Kasumi-1 (cell line): ENCODE results near the gene TRIM29.

Experiments
- DNase-seq, 2 experiments: peaks; one replicate each; lab custom pipeline; 2025; lab: John Stamatoyannopoulos, UW

Gene TRIM29

DNA sequence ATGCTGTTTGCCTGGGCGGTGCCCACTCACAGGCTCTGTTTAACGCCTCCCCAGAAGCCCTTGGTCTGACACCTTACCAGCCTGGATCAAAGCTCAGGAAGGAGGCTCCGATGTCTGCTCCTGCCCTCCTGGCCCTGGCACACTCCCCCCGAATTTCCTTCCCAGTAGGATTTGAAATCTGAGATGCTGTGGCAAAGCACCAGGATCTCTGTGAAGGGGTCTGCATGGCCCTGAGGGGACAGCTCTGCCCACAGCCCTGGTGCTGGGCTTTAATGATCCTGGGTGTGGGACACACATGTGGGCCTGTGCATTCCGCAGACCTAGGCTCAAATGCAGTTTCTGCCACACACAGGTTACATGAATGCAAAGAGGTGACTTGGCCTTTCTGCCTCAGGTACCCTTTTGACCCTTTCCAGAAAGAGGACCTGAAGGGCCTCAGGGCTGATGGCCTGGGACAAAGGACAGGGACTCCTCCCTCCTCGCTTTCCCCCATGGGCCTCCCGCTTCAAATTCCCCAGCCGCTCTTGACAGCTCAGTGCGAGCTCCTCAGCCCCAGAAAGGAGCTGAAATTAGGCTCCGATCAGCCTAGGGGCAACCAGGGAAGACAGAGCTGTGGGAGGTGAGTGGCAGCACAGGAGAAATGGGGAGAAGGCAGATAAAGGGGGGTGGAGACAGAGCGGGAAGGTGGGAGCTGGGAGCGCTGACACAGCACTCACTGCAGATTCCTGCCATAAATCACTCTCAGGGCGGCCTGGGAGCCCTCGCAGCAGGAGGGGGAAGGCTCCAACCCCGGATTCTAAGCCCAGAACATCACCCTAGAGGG lies 41.3 kb downstream of the TRIM29 start:
- DNase-seq = no peak

DNA sequence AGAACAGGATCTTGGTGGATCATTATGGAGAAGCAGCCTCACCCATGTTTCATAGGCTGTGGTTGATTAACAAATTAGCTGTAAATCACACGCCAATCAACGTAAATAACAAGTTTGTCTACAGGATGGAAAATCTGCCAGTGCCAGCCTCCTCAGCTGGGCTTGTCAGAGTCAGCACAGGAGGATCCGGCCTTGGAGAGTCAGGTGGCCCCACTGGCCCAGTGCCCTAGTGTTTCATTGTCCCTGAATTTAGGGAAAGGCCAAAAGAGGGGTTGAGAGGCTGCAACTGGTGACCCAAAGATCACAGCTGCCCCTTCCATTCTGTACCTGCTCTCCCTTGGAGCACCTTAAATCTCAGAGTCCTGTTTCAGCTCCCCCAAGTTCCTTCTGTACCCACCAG lies 42.4 kb downstream of the TRIM29 start:
- DNase-seq = no peak

DNA sequence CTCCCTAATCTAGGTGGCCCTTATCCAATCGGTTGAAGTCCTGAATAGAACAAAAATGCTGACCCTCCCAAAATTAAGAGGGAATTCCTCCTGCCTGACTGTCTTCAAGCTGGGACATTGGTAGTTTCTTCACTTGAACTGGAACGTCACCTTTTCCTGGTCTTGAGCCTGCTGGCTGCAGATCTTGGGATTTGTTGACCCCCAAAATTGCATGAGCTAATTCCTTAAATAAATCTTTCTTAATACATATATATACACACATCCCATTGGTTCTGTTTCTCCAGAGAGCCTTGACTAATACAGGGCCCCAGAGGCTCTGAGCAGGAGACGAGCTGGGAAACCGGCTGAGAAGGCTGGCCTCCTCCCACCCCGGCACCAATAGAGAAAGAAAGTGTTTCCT lies 46.2 kb downstream of the TRIM29 start:
- no peak for DNase-seq

DNA sequence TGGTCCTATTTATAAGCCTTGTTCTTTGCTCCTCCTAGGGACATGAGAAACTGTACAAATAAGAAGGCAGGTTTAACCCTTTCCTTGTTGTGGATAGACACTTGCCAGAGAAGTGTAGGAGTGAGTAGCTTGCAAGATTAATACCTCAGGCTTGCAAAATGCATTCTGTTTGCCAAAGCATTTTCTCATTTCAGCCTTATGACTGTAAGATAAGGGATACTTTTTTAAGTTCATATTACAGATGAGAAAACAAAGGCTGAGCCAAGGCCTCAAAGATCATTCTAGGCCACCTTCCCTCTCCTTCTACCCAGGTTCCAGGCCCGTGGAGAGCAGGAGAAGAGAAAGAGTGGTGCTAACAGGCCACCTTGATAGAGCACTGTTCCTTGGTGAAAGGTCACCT lies 46.8 kb downstream of the TRIM29 start:
- DNase-seq = no peak

GRCh38 chr11:120090411-120090810 lies 47.5 kb downstream of the TRIM29 start:
- no peak for DNase-seq

DNA sequence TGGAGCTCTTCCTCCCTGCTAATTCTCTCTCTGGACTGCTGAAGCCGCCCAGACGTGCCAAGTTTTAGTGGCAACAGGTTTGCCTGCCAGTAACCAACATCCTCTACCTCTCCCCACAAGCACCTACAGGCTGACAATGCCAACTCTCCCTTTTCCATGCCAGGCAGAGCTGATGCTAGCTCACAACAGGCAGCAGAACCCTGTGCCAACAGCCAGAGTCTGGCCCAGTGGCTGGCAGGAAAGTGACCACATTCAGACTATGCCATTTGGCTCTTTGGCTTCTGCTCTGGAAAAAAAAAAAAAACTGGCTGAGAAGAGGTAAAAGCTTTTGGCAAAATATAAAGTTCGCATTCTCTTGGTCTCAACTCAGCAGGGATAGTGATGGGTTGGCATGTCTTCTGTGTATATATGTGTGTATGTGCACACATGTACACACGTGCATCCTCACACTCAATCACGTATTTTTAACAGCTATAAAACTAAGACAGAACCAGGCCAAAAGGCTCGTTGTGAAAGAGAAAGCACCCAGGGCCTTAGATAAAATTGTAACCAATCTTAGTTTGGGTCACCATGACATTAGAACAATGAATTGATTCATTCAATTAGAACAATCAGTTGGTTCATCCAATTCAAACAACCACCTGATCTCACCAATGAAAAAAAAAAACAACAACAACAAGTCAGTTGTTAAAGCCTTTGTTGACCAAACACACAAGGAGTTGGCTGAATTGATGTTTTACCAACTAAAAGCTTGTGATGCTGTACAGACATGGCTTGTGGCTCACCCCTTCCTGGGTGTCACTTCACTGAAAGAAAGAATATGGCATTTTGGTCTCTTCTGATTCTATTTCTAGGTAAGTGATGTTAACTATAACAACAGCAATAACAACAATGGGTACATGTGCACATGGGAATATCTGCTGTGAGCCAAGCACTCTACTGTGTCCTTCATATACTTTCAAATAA lies 48.6 kb downstream of the TRIM29 start:
- DNase-seq = no peak

DNA sequence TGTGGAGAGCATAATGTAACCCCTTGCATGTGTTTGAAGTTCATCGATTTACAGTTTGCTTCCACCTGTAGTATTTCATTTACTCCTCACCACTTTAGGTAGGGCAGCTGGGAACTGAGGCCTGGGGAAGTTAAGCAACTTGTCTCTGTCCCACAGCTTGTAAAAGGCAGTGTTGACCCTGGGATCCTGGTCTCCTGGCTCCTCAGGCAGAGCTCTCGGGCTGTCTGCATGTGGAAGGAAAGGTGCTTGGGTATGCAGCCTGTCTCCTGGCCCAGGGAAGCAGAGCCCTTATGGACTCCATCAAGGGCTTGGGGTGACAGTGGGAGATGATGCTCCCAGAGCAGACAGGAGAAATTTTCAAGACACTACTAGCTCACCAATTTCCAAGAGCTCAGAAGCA lies 49.9 kb downstream of the TRIM29 start:
- DNase-seq = no peak

DNA sequence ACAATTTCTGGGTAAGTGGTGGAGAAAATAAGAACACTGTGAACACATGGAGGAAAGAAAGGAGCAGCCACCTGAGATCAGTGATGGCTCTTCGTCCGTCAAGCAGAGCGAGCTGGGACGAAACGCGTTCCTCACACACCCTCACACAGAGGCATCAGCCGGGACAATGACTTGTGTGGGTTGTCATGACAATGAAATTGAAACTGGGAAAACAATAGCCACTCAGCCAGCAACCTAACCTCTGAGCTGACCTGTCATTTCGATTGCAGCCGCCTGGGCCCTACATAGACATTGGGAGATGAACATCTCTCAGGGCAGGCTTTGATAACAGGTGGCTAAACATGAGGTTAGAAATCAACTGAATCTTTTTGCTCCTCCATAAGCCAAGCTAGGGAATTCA lies 51.3 kb downstream of the TRIM29 start:
- no peak for DNase-seq

- peak; percentile 11 to 23 for DNase-seq
Observed at GRCh38 chr11:120079750-120080610, 57.9 kb downstream of the TRIM29 start.

DNA sequence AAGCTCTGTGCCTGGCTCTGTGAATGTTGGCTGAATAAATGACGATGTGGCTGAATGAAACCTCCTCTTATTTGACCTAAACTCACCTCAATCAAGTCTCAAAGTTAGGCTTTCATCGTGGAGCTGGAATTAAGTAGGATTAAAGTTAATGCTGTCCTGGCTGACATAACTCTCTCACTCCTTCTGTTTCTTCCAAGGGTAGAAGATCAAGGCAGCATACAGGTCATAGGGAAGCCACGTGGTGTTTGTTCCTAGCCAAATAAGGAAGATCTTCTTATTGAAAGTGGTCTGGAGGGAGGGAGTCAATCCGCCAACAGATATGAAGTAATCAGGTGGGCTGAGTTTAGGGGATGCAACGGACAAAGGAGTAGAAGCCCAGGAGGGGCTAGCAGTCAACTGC lies 59.5 kb downstream of the TRIM29 start:
- DNase-seq = no peak

GRCh38 chr11:120074076-120074475 lies 63.8 kb downstream of the TRIM29 start:
- no peak for DNase-seq

DNA sequence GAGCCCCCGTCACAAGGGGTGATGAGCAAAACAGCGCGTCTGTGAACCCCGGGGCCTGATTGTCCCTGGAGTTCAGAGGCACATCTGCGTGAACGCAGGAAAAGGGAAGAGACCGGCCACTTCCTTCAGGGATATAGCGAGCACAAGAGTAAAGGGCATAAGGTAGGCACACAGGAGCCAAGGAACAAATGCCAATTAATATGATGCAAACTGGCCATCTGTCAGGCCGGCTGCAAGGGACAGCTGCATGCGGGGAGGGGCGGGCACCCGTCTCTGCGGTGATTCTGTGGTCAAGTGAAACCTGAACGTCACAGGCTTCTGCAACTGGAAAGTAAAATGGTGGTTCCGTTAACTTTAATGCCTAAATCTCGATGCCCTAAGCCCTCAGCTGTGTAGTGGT lies 64.7 kb downstream of the TRIM29 start:
- no peak for DNase-seq

DNA sequence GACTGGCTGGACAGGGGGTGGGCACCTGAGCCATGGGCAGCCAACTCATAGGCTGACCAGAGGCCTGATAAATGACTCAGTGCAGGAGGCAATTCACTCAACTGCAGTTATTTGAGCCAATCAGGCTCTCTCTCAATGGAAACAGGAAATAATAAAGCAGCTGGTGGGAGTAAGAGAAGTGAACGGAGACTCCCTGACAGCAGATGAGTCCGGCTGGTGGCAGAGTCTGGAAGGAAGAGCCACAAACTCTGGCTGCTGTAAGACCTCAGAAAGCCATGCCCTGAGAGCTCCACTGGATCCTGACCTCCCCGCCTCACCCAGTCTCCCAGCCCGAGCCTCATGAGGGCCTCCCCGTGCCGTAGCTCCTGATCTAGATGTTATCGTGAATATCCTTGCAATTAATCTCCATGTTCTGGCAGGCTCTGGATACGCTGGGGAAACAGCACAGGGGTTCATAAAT lies 69.8 kb downstream of the TRIM29 start:
- DNase-seq = peak in 1 of 2 experiments; percentile 2

- no peak for DNase-seq
Observed at GRCh38 chr11:120067438-120068113, 70.3 kb downstream of the TRIM29 start.

- DNase-seq = no peak
Observed at GRCh38 chr11:120066738-120067437, 71.0 kb downstream of the TRIM29 start.

DNA sequence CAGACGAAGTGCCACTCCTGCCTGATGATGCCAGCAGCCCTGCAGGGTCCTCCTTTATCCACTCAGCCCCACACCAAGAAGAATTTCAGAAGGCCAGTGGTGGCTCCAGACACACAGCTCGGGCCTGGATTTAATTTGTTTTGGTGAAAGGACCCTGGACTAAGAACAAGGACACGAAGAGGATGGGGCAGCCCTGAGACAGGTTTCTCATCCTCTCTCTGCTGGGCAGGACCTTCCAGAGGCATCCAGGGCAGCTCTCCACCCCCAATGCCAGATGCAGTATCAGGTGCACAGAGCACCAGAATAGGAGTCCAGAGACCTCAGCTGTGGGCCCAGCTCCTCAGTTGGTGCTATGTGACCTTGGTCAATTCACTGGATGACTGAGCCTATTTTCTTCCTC lies 72.0 kb downstream of the TRIM29 start:
- no peak for DNase-seq

GRCh38 chr11:120065176-120065575 lies 72.7 kb downstream of the TRIM29 start:
- no peak for DNase-seq

GRCh38 chr11:120064341-120064740 lies 73.6 kb downstream of the TRIM29 start:
- DNase-seq = no peak

DNA sequence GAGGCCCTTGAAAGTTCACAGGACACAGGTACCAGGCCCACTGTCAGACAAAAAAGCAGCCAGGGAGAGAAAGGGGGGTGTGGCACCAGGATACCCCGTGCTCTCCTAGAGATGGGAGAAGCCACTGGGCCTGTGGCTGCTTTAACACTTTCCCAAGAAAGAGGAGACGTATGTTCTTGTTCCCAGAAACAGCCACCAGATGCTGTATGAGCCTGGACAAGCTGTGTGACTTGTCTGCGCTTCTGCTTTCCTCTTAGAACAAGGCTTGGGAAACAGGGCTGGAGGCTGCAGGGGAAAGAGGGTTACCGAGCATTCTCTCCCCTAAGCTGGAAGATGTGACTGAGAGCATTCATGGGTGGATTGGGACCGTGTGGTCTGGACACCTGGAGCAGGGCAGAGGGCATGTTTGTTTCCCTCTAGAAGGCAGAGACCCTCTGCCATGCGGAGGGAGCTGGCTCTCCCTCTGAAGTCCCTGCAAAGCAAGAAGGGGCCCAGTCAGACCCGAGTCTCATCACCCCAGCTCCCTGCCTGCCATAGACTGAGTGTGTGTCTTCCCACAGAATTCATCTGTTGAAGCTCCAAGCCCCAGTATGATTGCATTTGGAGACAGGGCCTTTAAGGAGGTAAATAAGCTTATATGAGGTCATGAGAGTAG lies 74.1 kb downstream of the TRIM29 start:
- no peak for DNase-seq

DNA sequence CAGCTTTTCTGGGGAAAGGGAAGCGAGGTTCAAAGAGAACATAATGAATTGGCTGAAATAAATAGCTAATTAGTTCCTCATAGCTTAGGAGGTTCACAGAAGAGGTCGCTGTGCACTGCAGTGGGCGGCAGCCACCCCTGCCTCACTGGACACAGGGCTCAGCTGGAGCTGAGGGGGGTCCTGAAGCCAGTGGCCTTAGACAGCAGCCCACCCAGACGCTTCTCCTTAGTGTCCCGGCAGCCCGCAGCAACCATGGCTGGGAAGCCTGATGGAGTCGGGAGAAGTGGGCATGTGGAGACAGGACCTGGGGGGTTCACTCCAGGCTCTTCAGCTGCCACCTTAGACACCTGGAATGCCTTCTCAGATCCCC lies 75.4 kb downstream of the TRIM29 start:
- DNase-seq = no peak
